IMR-90 (cell line): Measurements from ENCODE around the gene RNU6-9. TPM values are rescaled to one million over a fixed set of nuclear protein-coding genes. Genes with fewer than 3 reads are reported as not detected.
A peak's percentile ranks its signal among the peaks of the same experiment; 100 is the strongest.

Experiments
- ATAC-seq: fragments of 200-7000 bp; cut with Tn5 transposase; 2 replicates; pipeline ENCODE4 v1.9.1; 2020; ENCODE audit warnings: low read depth, mild to moderate bottlenecking, moderate library complexity
- BruUV-seq: library from RNA; stranded (reverse); fragments of 400-500 nt; replicated peaks from 2 replicates; lab custom pipeline; 2021; lab: Mats Ljungman, UMichigan
- CTCF ChIA-PET: fragments of 300-600 bp; formaldehyde crosslinking; extraction: SDS; loops from one replicate; lab custom pipeline; 2021; ENCODE audit warnings: antibody characterized with exemption; lab: Yijun Ruan, JAX
- POLR2A ChIA-PET: fragments of 300-600 bp; sonication (Branson Sonifier 250); formaldehyde crosslinking; loops from one replicate; lab custom pipeline; 2022; ENCODE audit warnings: antibody characterized with exemption; ENCODE audit not compliant: unreplicated experiment; lab: Charles Lee
- DNase-seq: peaks from one replicate; pipeline ENCODE4 v3.0.0; 2013
- H2AFZ ChIP-seq: replicated peaks from 2 replicates; pipeline ENCODE3; 2013; ENCODE audit warnings: low read length, mild to moderate bottlenecking; ENCODE audit not compliant: poor library complexity
- H2AK5ac ChIP-seq: 2 replicates; pipeline ENCODE4 v1.6.1; 2013; ENCODE audit warnings: low read depth, low read length, inconsistent platforms
- H2AK9ac ChIP-seq: replicated peaks from 2 replicates; pipeline ENCODE3; 2013; ENCODE audit warnings: mild to moderate bottlenecking, low read depth, low read length, moderate library complexity; ENCODE audit not compliant: poor library complexity
- H2BK120ac ChIP-seq: 2 replicates; pipeline ENCODE4 v1.6.1; 2013; ENCODE audit warnings: low read depth, low read length, inconsistent platforms
- H2BK15ac ChIP-seq: 3 replicates; pipeline ENCODE4 v1.6.1; 2013; ENCODE audit warnings: low read depth, low read length, inconsistent platforms
- H2BK20ac ChIP-seq: 2 replicates; pipeline ENCODE4 v1.6.1; 2013; ENCODE audit warnings: low read depth, mild to moderate bottlenecking, inconsistent platforms, low read length, moderate library complexity
- H2BK5ac ChIP-seq: 2 replicates; pipeline ENCODE4 v1.6.1; 2013; ENCODE audit warnings: mild to moderate bottlenecking, low read depth, low read length, inconsistent platforms; ENCODE audit not compliant: poor library complexity, severe bottlenecking
- H3K14ac ChIP-seq: replicated peaks from 2 replicates; pipeline ENCODE4 v1.6.1; 2013; ENCODE audit warnings: low read depth, low read length, inconsistent platforms
- H3K18ac ChIP-seq: 2 replicates; pipeline ENCODE4 v1.6.1; 2013; ENCODE audit warnings: low read depth, low read length, control low read depth
- H3K23ac ChIP-seq: 2 replicates; pipeline ENCODE4 v1.6.1; 2013; ENCODE audit warnings: low read depth, low read length, inconsistent platforms
- H3K27ac ChIP-seq: 2 replicates; pipeline ENCODE4 v1.5.1; 2013; ENCODE audit warnings: mild to moderate bottlenecking, control low read depth, low read length; ENCODE audit not compliant: insufficient read depth
- H3K27me3 ChIP-seq: 2 replicates; pipeline ENCODE4 v1.6.1; 2013; ENCODE audit warnings: low read length; ENCODE audit not compliant: control insufficient read depth, insufficient read depth
- H3K36me3 ChIP-seq: 2 replicates; pipeline ENCODE4 v1.6.1; 2013; ENCODE audit warnings: low read length, mixed read lengths; ENCODE audit not compliant: control insufficient read depth, insufficient read depth
- H3K4ac ChIP-seq: 2 replicates; pipeline ENCODE4 v1.6.1; 2013; ENCODE audit warnings: low read depth, low read length, inconsistent platforms
- H3K4me1 ChIP-seq: 2 replicates; pipeline ENCODE4 v1.6.1; 2013; ENCODE audit warnings: low read length, mixed read lengths; ENCODE audit not compliant: control insufficient read depth, insufficient read depth
- H3K4me2 ChIP-seq: 2 replicates; pipeline ENCODE4 v1.6.1; 2013; ENCODE audit warnings: low read depth, mild to moderate bottlenecking, control low read depth, low read length, moderate library complexity
- H3K4me3 ChIP-seq: 2 replicates; pipeline ENCODE4 v1.5.1; 2013; ENCODE audit warnings: low read depth, mild to moderate bottlenecking, control low read depth, low read length, moderate library complexity; ENCODE audit not compliant: insufficient read depth
- H3K56ac ChIP-seq: 2 replicates; pipeline ENCODE4 v1.6.1; 2013; ENCODE audit warnings: low read length, inconsistent platforms; ENCODE audit not compliant: insufficient read depth; ENCODE audit errors: extremely low read depth
- H3K79me1 ChIP-seq, 2 experiments: 2 replicates each; pipeline ENCODE4 v1.6.1; 2013; ENCODE audit warnings: low read length in 2 of 2, inconsistent platforms in 1 of 2, low read depth in 1 of 2
- H3K9ac ChIP-seq: 2 replicates; pipeline ENCODE4 v1.6.1; 2013; ENCODE audit warnings: low read depth, low read length, control low read depth
- H3K9me1 ChIP-seq: 2 replicates; pipeline ENCODE4 v1.6.1; 2013; ENCODE audit warnings: low read length, inconsistent platforms; ENCODE audit not compliant: insufficient read depth
- H3K9me3 ChIP-seq: 2 replicates; pipeline ENCODE4 v1.6.1; 2013; ENCODE audit warnings: low read length; ENCODE audit not compliant: control insufficient read depth, insufficient read depth
- H4K20me1 ChIP-seq: 2 replicates; pipeline ENCODE4 v1.6.1; 2013; ENCODE audit warnings: low read length, inconsistent platforms; ENCODE audit not compliant: insufficient read depth
- H4K5ac ChIP-seq: 2 replicates; pipeline ENCODE4 v1.6.1; 2013; ENCODE audit warnings: mild to moderate bottlenecking, low read depth, low read length, control low read depth
- H4K8ac ChIP-seq, 2 experiments: 2 replicates each; pipeline ENCODE4 v1.6.1; 2013; ENCODE audit warnings: low read depth in 2 of 2, low read length in 2 of 2, control low read depth in 1 of 2, inconsistent platforms in 1 of 2
- H4K91ac ChIP-seq: 2 replicates; pipeline ENCODE4 v1.6.1; 2013; ENCODE audit warnings: low read depth, low read length, inconsistent platforms; ENCODE audit not compliant: insufficient read depth
- CHD1 ChIP-seq: IDR thresholded peaks from 2 replicates; pipeline ENCODE4 v1.6.1; 2012; ENCODE audit warnings: low read depth, low read length, improper control_type of control experiment
- USF2 ChIP-seq: fragments of 150-350 bp; IDR thresholded peaks from 2 replicates; pipeline ENCODE4 v1.6.1; 2017; ENCODE audit warnings: mild to moderate bottlenecking, antibody characterized with exemption, low read length, low read depth
- WGBS, 2 experiments: methylation state at CpG; one replicate each; pipeline versions ENCODE4 v1.1.5 to v1.1.7; 2013; ENCODE audit warnings: missing lambda C conversion rate in 2 of 2; ENCODE audit not compliant: insufficient read length in 1 of 2; ENCODE audit errors: extremely low coverage in 2 of 2; 5-methylcytosine and 5-hydroxymethylcytosine counted together
- dilution Hi-C: fragments of 300-500 bp; cut with HindIII; formaldehyde crosslinking; loops from one replicate; pipeline ENCODE4 v1.14.3; 2018; ENCODE audit warnings: low sequenced_read_pairs; ENCODE audit not compliant: unreplicated experiment
- in situ Hi-C: fragments of 300-500 bp; cut with MboI; formaldehyde crosslinking; loops from 3 replicates; pipeline ENCODE4 v1.14.3; 2019; ENCODE audit warnings: low sequenced_read_pairs, inconsistent platforms, mixed read lengths
- intact Hi-C: fragments of 100-400 bp; cut with micrococcal nuclease; formaldehyde crosslinking; loops from 2 replicates; pipeline ENCODE4 v1.10.0; 2022
- polyA plus RNA-seq, 3 experiments: library from polyadenylated mRNA; depleted of rRNA; stranded (reverse); fragments of >200 nt; gene quantifications; 2 replicates each; pipeline ENCODE4 v1.2.3, GENCODE V29; 2012; ENCODE audit warnings: low replicate concordance in 1 of 3
- total RNA-seq: library from RNA; depleted of rRNA; stranded (reverse); fragments of >200 nt; gene quantifications from 2 replicates; pipeline ENCODE4 v1.2.3, GENCODE V29; 2012

The RNU6-9 gene
- total and polyA plus RNA-seq, 2 of the 4 experiments (the other 2 are of a cell fraction), result not detected

- Histone ChIP-seq H4K20me1 (no peaks in the 10 kb centered on the region; the same call in 1 of the 2 replicates), H3K14ac (no peak overlapping the region), H3K18ac (no peak overlapping the region), H3K56ac (no peak overlapping the region), H3K9me3 (no peaks in the 10 kb centered on the region), H4K5ac (no peak overlapping the region), H4K8ac (no peak overlapping the region), H2AFZ (peak overlapping the region; percentile 68), H2AK9ac (peak overlapping the region; percentile 78), H3K27ac (no peak overlapping the region), H3K4ac (no peak overlapping the region), H3K9ac (no peak overlapping the region), H2AK5ac (0 out of 2 replicates have a peak overlapping the region, but pooled peaks have one; percentile 43), H3K79me1 (peaks cover 3 to 5% of the 10 kb centered on the region in 2 experiments; a peak in 2 of 4 replicates), H2BK120ac (no peak overlapping the region), H3K36me3 (peaks cover 5% of the 10 kb centered on the region), H3K23ac (no peak overlapping the region), H3K4me3 (no peak overlapping the region), H3K27me3 (no peaks in the 10 kb centered on the region), H2BK15ac (no peak overlapping the region), H3K4me2 (no peak overlapping the region), H2BK20ac (no peak overlapping the region), H3K9me1 (no peaks in the 10 kb centered on the region), H4K91ac (no peak overlapping the region), H3K4me1 (peaks cover 3% of the 10 kb centered on the region; the same call in 1 of the 2 replicates), H2BK5ac (no peak overlapping the region)
- WGBS, 2 experiments, result 20% methylated on average over 31 of the region's 48 CpGs; no CpG with 5 or more reads in 1 of the 2 experiments
- intact Hi-C loops, result loop anchor here (10.0 kb wide), 1 partner anchor 198 kb away; the partner anchor contains the start of gene RNF126
- ATAC-seq, result peak; percentile 61
- in situ Hi-C loops, result no loop called here
- ChIA-PET POLR2A (interaction anchor here (0.5 kb wide), 1 partner anchor 183 kb away, joined by 22 read pairs; no protein-coding TSS in a partner anchor), CTCF (interaction anchor here (0.6 kb wide), 1 partner anchor 962 kb away, joined by 6 read pairs; no protein-coding TSS in a partner anchor)
- TF ChIP-seq USF2 (peak; percentile 52; the same call in 1 of the 2 replicates), CHD1 (no peak)
- peak; percentile 17 for DNase-seq
- no TSS peak for BruUV-seq
- dilution Hi-C loops, result no loop called here
These were observed 30.5 kb upstream of the RNU6-9 start for GRCh38 chr19:862581-863314.
